A549 (cell line): ENCODE data around the gene CYP26B1.

Experiments used
- CTCF ChIP-seq: fragments of >200 bp; sonication (Bioruptor Twin); formaldehyde crosslinking; IDR thresholded peaks from 3 replicates; pipeline ENCODE4 v1.5.1; 2016
- EHMT2 ChIP-seq: fragments of 200-600 bp; sonication (generic); IDR thresholded peaks from 2 replicates; pipeline ENCODE4 v1.6.1; 2016; ENCODE audit warnings: antibody characterized with exemption, low read depth, mild to moderate bottlenecking, moderate library complexity
- EP300 ChIP-seq, 2 experiments: fragments of >200 bp; sonication (Bioruptor Twin); formaldehyde crosslinking; IDR thresholded peaks; 2 replicates in 1 of 2; 3 replicates in 1 of 2; pipeline ENCODE4 v1.6.1; 2016 to 2017
- RAD21 ChIP-seq, 2 experiments: fragments of >200 bp in 1 of 2; sonication (Bioruptor Twin) in 1 of 2; formaldehyde crosslinking in 1 of 2; IDR thresholded peaks in 1 of 2; conservative IDR thresholded peaks in 1 of 2; 2 replicates in 1 of 2; 3 replicates in 1 of 2; pipeline ENCODE4 v1.6.1; 2012 to 2018; ENCODE audit warnings: inconsistent platforms in 1 of 2

DNA sequence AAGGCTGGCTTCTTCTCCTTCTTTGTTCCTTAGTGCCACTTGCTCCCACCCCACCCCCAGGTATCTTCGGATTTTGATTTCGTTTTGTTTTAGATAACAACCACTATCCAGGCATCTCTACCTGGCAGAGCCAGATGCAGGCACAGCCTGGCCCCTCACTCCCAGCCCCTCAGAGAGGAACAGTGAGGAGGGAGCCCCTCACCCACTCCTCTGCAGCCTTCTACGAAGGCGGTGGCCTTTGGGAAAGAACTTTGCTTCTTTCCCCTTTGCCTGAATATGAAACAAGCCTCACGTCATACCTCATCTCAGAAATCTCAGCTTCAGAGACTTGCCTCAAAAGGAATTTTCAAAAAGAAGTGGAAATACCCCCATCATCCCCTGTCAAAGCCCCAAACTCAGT, 6.3 kb upstream of the CYP26B1 start:
- TF ChIP-seq EP300 (IDR thresholded peaks at IDR 0.05) (no peak), RAD21 (conservative IDR thresholded peaks at IDR 0.05 in 1 of 2, IDR thresholded peaks at IDR 0.05 in 1 of 2) (no peak), CTCF (no peak), EHMT2 (no peak)
